A673 (cell line): ENCODE results near the gene FUT8.

Experiments used
- EZH2 ChIP-seq: fragments of 200-600 bp; sonication (generic); IDR thresholded peaks from 2 replicates; pipeline ENCODE4 v1.6.1; 2017; ENCODE audit warnings: borderline replicate concordance, low read depth, mild to moderate bottlenecking, mixed read lengths, antibody characterized with exemption, low read length; ENCODE audit not compliant: poor library complexity, severe bottlenecking
- TF ChIP-seq, protein P1 (sequence below): fragments of 300-800, 200-600 bp; sonication (generic); conservative IDR thresholded peaks from 2 replicates; pipeline ENCODE4 v1.5.1; 2017; ENCODE audit warnings: low read depth, mild to moderate bottlenecking, antibody characterized with exemption, low read length, moderate library complexity, mixed read lengths

- TF ChIP-seq, protein P1, sequence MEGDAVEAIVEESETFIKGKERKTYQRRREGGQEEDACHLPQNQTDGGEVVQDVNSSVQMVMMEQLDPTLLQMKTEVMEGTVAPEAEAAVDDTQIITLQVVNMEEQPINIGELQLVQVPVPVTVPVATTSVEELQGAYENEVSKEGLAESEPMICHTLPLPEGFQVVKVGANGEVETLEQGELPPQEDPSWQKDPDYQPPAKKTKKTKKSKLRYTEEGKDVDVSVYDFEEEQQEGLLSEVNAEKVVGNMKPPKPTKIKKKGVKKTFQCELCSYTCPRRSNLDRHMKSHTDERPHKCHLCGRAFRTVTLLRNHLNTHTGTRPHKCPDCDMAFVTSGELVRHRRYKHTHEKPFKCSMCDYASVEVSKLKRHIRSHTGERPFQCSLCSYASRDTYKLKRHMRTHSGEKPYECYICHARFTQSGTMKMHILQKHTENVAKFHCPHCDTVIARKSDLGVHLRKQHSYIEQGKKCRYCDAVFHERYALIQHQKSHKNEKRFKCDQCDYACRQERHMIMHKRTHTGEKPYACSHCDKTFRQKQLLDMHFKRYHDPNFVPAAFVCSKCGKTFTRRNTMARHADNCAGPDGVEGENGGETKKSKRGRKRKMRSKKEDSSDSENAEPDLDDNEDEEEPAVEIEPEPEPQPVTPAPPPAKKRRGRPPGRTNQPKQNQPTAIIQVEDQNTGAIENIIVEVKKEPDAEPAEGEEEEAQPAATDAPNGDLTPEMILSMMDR, result no peak
- TF ChIP-seq EZH2, result no peak
These were observed 79.7 kb downstream of the FUT8 start for GRCh38 chr14:65492266-65492665.
